SK-N-SH (cell line): ENCODE data around the gene FA2H. TPM values are rescaled to one million over a fixed set of nuclear protein-coding genes. Genes with fewer than 3 reads are reported as not detected.

Source experiments
- CTCF ChIA-PET: fragments of 300-600, 350-600 bp; formaldehyde crosslinking; extraction: SDS; loops from one replicate; lab custom pipeline; 2021; lab: Yijun Ruan, JAX
- POLR2A ChIA-PET: fragments of 350-600 bp; sonication (Branson Sonifier 250); formaldehyde crosslinking; extraction: SDS; loops from one replicate; lab custom pipeline; 2020; ENCODE audit warnings: antibody characterized with exemption, inconsistent platforms; lab: Yijun Ruan, JAX
- DNase-seq: peaks from one replicate; pipeline ENCODE4 v3.0.0; 2012
- H2AFZ ChIP-seq: fragments of 200-600 bp; sonication (generic); 2 replicates; pipeline ENCODE4 v1.8.1; 2016; ENCODE audit warnings: antibody characterized with exemption, mild to moderate bottlenecking, low read depth
- H3F3A ChIP-seq: fragments of 200-600 bp; sonication (generic); replicated peaks from 2 replicates; pipeline ENCODE3; 2016; ENCODE audit warnings: antibody characterized with exemption, mild to moderate bottlenecking; ENCODE audit not compliant: insufficient read depth
- H3K27ac ChIP-seq, 2 experiments: fragments of 200-500 bp in 1 of 2; fragments of 200-600 bp in 1 of 2; sonication (Bioruptor generic) in 1 of 2; sonication (generic), shearing (Covaris generic) in 1 of 2; 2 replicates each; pipeline versions ENCODE4 v1.5.1 to v1.6.1; 2014 to 2016; ENCODE audit warnings: low read depth in 2 of 2, inconsistent platforms in 1 of 2, low read length in 1 of 2, mild to moderate bottlenecking in 1 of 2, mixed read lengths in 1 of 2
- H3K27me3 ChIP-seq: fragments of 200-600 bp; sonication (generic), shearing (Covaris generic); 2 replicates; pipeline ENCODE4 v1.6.1; 2016; ENCODE audit warnings: mixed run types; ENCODE audit not compliant: insufficient read depth
- H3K36me3 ChIP-seq, 2 experiments: fragments of 200-500 bp in 1 of 2; fragments of 200-600 bp in 1 of 2; sonication (Bioruptor generic) in 1 of 2; sonication (generic) in 1 of 2; replicated peaks in 1 of 2; 2 replicates each; pipeline versions ENCODE3 to v1.5.1; 2014 to 2016; ENCODE audit warnings: low read length in 1 of 2, mild to moderate bottlenecking in 1 of 2; ENCODE audit not compliant: insufficient read depth in 2 of 2, control insufficient read depth in 1 of 2
- H3K4me1 ChIP-seq, 2 experiments: fragments of 200-500 bp in 1 of 2; fragments of 200-600 bp in 1 of 2; sonication (Bioruptor generic) in 1 of 2; sonication (generic), shearing (Covaris generic) in 1 of 2; 2 replicates each; pipeline versions ENCODE4 v1.5.1 to v1.6.1; 2014 to 2016; ENCODE audit warnings: low read depth in 1 of 2, low read length in 1 of 2, mixed run types in 1 of 2; ENCODE audit not compliant: insufficient read depth in 2 of 2, control insufficient read depth in 1 of 2
- H3K4me2 ChIP-seq: fragments of 200-600 bp; sonication (generic), shearing (Covaris generic); 2 replicates; pipeline ENCODE4 v1.6.1; 2017; ENCODE audit warnings: mixed run types
- H3K4me3 ChIP-seq, 2 experiments: fragments of 200-500 bp in 1 of 2; fragments of 200-600 bp in 1 of 2; sonication (Bioruptor generic) in 1 of 2; sonication (generic), shearing (Covaris generic) in 1 of 2; 2 replicates each; pipeline versions ENCODE4 v1.5.1 to v1.8.1; 2014 to 2016; ENCODE audit warnings: low read depth in 2 of 2, inconsistent platforms in 1 of 2, low read length in 1 of 2, mild to moderate bottlenecking in 1 of 2, mixed read lengths in 1 of 2, moderate library complexity in 1 of 2
- H3K79me2 ChIP-seq: fragments of 200-600 bp; sonication (generic); 2 replicates; pipeline ENCODE4 v1.8.1; 2017; ENCODE audit warnings: mild to moderate bottlenecking; ENCODE audit not compliant: insufficient read depth
- H3K9ac ChIP-seq: fragments of 200-600 bp; sonication (generic); 2 replicates; pipeline ENCODE4 v1.6.1; 2017; ENCODE audit warnings: mixed run types
- H3K9me2 ChIP-seq: fragments of 200-600 bp; sonication (generic); 2 replicates; pipeline ENCODE4 v1.6.1; 2017; ENCODE audit warnings: mixed run types
- H3K9me3 ChIP-seq: fragments of 200-600 bp; sonication (generic); 2 replicates; pipeline ENCODE4 v1.6.1; 2017; ENCODE audit warnings: mixed run types, mild to moderate bottlenecking, moderate library complexity
- H4K20me1 ChIP-seq: fragments of 200-600 bp; sonication (generic); 2 replicates; pipeline ENCODE4 v1.6.1; 2017; ENCODE audit warnings: mild to moderate bottlenecking, mixed run types; ENCODE audit not compliant: insufficient read depth
- CTCF ChIP-seq: fragments of 200-600 bp; sonication (generic); IDR thresholded peaks from 2 replicates; pipeline ENCODE4 v1.6.1; 2017; ENCODE audit warnings: antibody characterized with exemption, mild to moderate bottlenecking, moderate library complexity
- FOXJ3 ChIP-seq: sonication (generic); formaldehyde crosslinking; IDR thresholded peaks from 2 replicates; pipeline ENCODE4 v1.5.1; 2020; ENCODE audit warnings: mild to moderate bottlenecking, missing genetic modification reagents
- GATA2 ChIP-seq: sonication (generic); formaldehyde crosslinking; IDR thresholded peaks from 2 replicates; pipeline ENCODE4 v1.5.0; 2020; ENCODE audit warnings: mild to moderate bottlenecking, missing genetic modification reagents
- MEF2A ChIP-seq: IDR thresholded peaks from 2 replicates; pipeline ENCODE4 v1.4.0; 2012; ENCODE audit warnings: low read depth, borderline replicate concordance
- NRF1 ChIP-seq: IDR thresholded peaks from 2 replicates; pipeline ENCODE4 v1.6.1; 2012; ENCODE audit warnings: low read depth, mild to moderate bottlenecking, low read length
- RAD21 ChIP-seq: IDR thresholded peaks from 2 replicates; pipeline ENCODE4 v1.6.1; 2012; ENCODE audit warnings: mild to moderate bottlenecking, low read length
- RCOR1 ChIP-seq: fragments of 150-350 bp; IDR thresholded peaks from 2 replicates; pipeline ENCODE4 v1.6.1; 2017; ENCODE audit warnings: antibody characterized with exemption, low read length
- REST ChIP-seq: IDR thresholded peaks from 2 replicates; pipeline ENCODE4 v1.6.1; 2012; ENCODE audit warnings: mild to moderate bottlenecking, low read depth, low read length, moderate library complexity
- SMC3 ChIP-seq: IDR thresholded peaks from 2 replicates; pipeline ENCODE4 v1.6.1; 2012; ENCODE audit warnings: low read depth, low read length, improper control_type of control experiment
- WGBS: methylation state at CpG from one replicate; pipeline ENCODE4 v1.1.6; 2017; ENCODE audit warnings: low lambda C conversion rate; 5-methylcytosine and 5-hydroxymethylcytosine counted together
- polyA plus RNA-seq, 3 experiments: library from polyadenylated mRNA; depleted of rRNA; stranded (reverse); fragments of >200 nt; gene quantifications; 2 replicates each; pipeline ENCODE4 v1.2.3, GENCODE V29; 2012

The FA2H gene
- not detected in 2 replicates for polyA plus RNA-seq (2012; rRNA removed)
- not detected in 2 replicates for polyA plus RNA-seq (2012; cell fraction: cytosol; rRNA removed)
- polyA plus RNA-seq (2012; cell fraction: nucleus; rRNA removed): not detected in 2 replicates

- Histone ChIP-seq H3K4me2 (peak within 1 kb of the TSS; percentile 68), H3K9me2 (no peaks in the 10 kb centered on the region), H3K4me1 (peaks cover 0 to 8% of the 10 kb centered on the region in 2 experiments; a peak in 1 of 4 replicates), H3F3A (no peaks in the 10 kb centered on the region), H3K27ac (no peak within 1 kb of the TSS), H3K4me3 (peak within 1 kb of the TSS; percentile 43 to 46), H3K9ac (no peak within 1 kb of the TSS)
- CTCF ChIA-PET: interaction anchor here (0.6 to 4.3 kb wide), 22 partner anchors 9 to 486 kb away, joined by 3 to 30 read pairs (median 4); no protein-coding TSS in a partner anchor
- WGBS: 6% methylated on average over 11 of the region's 94 CpGs
- TF ChIP-seq GATA2: no peak
- TF ChIP-seq MEF2A: no peak
- peak; percentile 73 for TF ChIP-seq RCOR1
- TF ChIP-seq FOXJ3 (CRISPR knock-in tag): no peak
- TF ChIP-seq NRF1: peak; percentile 45; the same call in 1 of the 2 replicates
- peak; percentile 40 for TF ChIP-seq CTCF
- no peak for TF ChIP-seq SMC3
- no peak for TF ChIP-seq RAD21
- TF ChIP-seq REST: no peak
- TF ChIP-seq, all 33 proteins: peak for 3
- H4K20me1 ChIP-seq: no peaks in the 10 kb centered on the region
- no peak within 1 kb of the TSS for H2AFZ ChIP-seq
- peak; percentile 97 for DNase-seq
- H3K79me2 ChIP-seq: no peaks in the 10 kb centered on the region
- peaks cover 23% of the 10 kb centered on the region for H3K27me3 ChIP-seq
- POLR2A ChIA-PET: interaction anchor here (0.5 kb wide), 1 partner anchor 313 kb away, joined by 3 read pairs; no protein-coding TSS in a partner anchor
- H3K9me3 ChIP-seq: no peaks in the 10 kb centered on the region
- H3K36me3 ChIP-seq: no peaks in the 10 kb centered on the region
These were observed at the start of gene FA2H for GRCh38 chr16:74774223-74775139. TSS of gene FA2H (minus strand) at chr16:74774820. CDS start at chr16:74774755, 65 bp downstream.
